IPS-18a (cell line): ENCODE data around the gene EVI5.
"Not testable (repeated sequence)": the region's sequence is repeated elsewhere in the genome, so short reads cannot be mapped to it uniquely, and the experiment has no call there.

ENCODE experiments used
- H3K27ac ChIP-seq: one replicate; pipeline ENCODE4 v1.5.1; 2013; ENCODE audit warnings: low read length
- H3K27me3 ChIP-seq: one replicate; pipeline ENCODE4 v1.6.1; 2013; ENCODE audit warnings: mild to moderate bottlenecking, low read length; ENCODE audit not compliant: control insufficient read depth, insufficient read depth
- H3K36me3 ChIP-seq: one replicate; pipeline ENCODE4 v1.6.1; 2013; ENCODE audit warnings: low read depth, low read length; ENCODE audit not compliant: control insufficient read depth
- H3K4me1 ChIP-seq: one replicate; pipeline ENCODE4 v1.6.1; 2013; ENCODE audit warnings: low read depth, low read length; ENCODE audit not compliant: control insufficient read depth
- H3K4me3 ChIP-seq: one replicate; pipeline ENCODE4 v1.5.1; 2013; ENCODE audit warnings: low read length
- H3K9ac ChIP-seq: one replicate; pipeline ENCODE4 v1.6.1; 2013; ENCODE audit warnings: mild to moderate bottlenecking, low read length, moderate library complexity
- H3K9me3 ChIP-seq: one replicate; pipeline ENCODE4 v1.6.1; 2013; ENCODE audit warnings: low read depth, low read length; ENCODE audit not compliant: control insufficient read depth

Gene EVI5

DNA sequence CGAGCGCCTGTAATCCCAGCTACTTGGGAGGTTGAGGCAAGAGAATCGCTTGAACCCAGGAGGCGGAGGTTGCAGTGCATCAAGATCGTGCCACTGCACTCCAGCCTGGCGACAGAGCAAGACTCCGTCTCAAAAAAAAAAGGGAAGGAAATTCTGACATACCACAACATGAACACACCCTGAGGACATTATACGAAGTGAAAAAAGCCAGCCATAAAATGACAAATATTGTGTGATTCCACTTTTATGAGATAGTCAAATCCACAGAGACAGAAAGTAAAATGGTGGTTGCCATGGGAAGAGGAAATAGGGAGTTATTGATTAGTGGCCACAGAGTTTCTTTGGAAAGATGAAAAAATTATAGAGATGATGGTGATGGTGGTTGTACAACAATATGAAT, 41.7 kb downstream of the EVI5 start:
- Histone ChIP-seq H3K4me3 (no peak overlapping the region), H3K9ac (no peak overlapping the region), H3K27me3 (no peaks in the 10 kb centered on the region), H3K36me3 (no peaks in the 10 kb centered on the region), H3K27ac (no peak overlapping the region), H3K9me3 (no peaks in the 10 kb centered on the region), H3K4me1 (no peaks in the 10 kb centered on the region)

DNA sequence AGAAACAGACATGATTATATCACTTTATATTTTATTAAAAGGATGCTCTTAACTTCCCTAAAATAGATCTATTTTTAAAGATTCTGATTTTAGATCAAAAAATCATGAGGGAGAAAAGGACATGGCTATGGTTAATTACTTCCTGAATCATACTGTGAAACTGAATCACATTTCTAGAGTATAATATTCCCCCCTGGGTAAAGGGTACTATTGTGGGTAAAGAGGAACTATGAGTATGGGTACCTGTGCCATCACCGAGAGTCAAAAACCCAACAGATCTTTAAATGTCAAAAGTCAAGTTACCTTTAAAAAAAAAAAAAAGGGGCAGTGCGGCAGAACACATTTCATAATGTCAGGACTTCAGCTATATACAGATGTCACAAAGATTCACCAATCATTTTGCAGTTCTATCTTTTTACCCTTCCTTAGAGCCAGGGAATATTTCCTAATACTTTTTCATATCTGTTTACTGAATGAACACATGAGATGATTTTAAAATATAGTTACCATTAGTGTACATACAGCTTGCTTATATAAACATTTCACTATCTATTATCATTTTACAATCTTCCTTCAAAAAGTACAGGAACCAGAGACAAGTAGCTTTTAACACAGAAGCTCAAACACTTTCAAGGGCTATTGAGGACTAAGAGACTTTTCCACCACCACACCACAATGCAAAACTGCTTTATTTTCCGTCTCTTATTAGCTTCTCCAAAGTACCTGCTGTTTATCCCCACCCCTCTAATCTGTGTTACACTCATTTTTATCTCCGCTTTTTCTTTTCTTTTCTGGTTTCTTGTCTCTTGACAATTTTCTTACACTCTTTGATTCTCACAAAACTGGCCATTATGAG, 45.0 kb downstream of the EVI5 start:
- no peak overlapping the region for H3K9ac ChIP-seq
- H3K4me1 ChIP-seq, result no peaks in the 10 kb centered on the region
- H3K4me3 ChIP-seq, result no peak overlapping the region
- no peak overlapping the region for H3K27ac ChIP-seq
- no peaks in the 10 kb centered on the region for H3K27me3 ChIP-seq
- H3K9me3 ChIP-seq, result no peaks in the 10 kb centered on the region
- H3K36me3 ChIP-seq, result peaks cover 3% of the 10 kb centered on the region

DNA sequence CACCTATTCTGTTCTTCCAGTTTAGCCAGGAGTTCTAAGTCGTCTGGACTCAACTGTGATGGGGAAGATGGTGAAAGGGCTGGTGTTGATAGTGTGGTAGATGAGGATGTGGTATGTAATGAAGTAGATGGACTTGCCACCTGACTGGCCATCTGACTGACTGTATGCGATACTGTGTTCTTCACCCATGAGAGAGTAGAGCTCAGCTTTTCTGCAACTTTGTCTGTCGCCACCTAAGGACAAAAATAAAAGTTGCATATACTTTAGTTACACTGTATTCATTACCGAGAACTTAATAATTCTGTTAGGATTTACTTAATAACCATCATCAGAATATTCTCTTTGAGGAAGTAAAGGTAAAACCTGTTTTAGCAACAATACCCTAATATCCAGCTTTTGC, 48.5 kb downstream of the EVI5 start:
- Histone ChIP-seq H3K4me1 (no peaks in the 10 kb centered on the region), H3K27me3 (no peaks in the 10 kb centered on the region), H3K9me3 (no peaks in the 10 kb centered on the region), H3K36me3 (peaks cover 3% of the 10 kb centered on the region), H3K4me3 (no peak overlapping the region), H3K9ac (no peak overlapping the region), H3K27ac (no peak overlapping the region)

DNA sequence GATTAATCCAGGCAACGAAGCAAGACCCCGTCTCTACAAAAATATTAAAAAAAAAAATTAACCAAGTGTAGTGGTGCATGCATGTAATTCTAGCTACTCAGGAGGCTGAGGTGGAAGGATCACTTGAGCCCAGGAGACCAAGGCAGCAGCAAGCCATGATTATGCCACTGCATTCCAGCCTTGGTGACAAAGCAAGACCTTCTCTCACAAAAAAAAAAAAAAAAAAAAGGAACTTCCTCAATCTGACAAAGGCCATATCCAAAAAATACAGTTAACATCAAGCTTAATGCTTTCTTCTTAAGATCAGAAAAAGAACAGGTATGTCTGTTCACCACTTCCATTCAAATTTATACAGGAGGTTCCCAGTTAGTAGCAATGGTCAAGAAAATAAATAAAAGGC, 54.4 kb downstream of the EVI5 start:
- peaks cover 3% of the 10 kb centered on the region for H3K36me3 ChIP-seq

DNA sequence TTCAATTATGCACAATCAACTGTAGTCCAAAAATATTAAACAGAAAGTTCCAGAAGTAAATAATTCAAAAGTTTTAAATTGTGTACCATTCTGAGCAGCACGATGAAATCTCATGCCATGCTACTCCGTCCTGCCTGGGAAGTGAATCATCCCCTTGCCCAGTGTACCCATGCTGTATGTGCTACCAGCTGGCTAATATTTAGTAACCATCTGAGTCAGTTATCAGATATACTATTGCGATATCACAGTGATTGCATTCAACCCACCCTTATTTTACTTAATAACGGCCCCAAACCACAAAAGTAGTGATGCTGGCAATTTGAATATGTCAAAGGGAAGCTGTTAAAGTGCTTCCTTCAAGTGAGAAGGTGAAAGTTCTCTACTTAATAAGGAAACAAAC, 56.2 kb downstream of the EVI5 start:
- Histone ChIP-seq H3K27ac (no peak overlapping the region), H3K36me3 (no peaks in the 10 kb centered on the region), H3K9me3 (no peaks in the 10 kb centered on the region), H3K9ac (no peak overlapping the region), H3K4me1 (no peaks in the 10 kb centered on the region), H3K27me3 (no peaks in the 10 kb centered on the region), H3K4me3 (no peak overlapping the region)

More for the DNA sequence above, 54.4 kb downstream of the EVI5 start:
- Histone ChIP-seq H3K27ac (no peak overlapping the region), H3K27me3 (no peaks in the 10 kb centered on the region), H3K4me3 (no peak overlapping the region), H3K9me3 (no peaks in the 10 kb centered on the region), H3K4me1 (no peaks in the 10 kb centered on the region), H3K9ac (no peak overlapping the region)

DNA sequence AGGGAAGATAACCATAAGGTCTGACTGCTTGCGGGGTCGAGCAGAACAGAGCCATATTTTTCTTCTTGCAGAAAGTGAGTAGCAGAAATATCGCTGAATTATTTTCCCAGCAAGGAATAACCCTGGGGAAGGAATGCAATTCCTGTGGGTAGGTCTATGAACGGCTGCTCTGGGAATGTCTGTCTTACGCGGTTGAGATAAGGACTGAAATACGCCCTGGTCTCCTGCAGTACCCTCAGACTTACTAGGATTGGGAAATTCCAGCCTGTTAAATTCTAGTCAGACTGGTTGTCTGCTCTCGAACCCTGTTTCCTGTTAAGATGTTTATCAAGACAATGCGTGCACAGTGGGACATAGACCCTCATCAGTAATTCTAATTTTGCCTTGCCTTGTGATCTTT, 61.2 kb downstream of the EVI5 start:
- H3K9ac ChIP-seq, H3K27ac ChIP-seq, H3K9me3 ChIP-seq: not testable (repeated sequence)

DNA sequence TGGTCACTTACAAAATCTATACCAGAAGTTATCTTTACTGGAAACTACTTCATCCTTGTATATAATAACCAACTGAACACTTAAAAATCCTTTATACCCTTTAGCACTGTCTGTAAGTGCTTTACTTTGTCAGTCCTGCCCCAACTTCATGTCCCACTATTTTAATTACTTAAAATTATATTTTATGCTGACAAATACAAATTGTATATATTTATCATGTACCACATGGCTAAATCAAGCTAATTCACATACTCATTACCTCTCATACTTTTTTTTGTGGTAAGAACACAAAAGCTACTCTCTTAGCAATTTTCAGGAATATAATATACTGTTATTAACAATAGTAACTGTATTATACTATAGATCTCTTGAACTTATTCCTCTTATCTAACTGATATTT, 63.0 kb downstream of the EVI5 start:
- no peaks in the 10 kb centered on the region for H3K36me3 ChIP-seq
- H3K4me3 ChIP-seq, result no peak overlapping the region
- H3K27ac ChIP-seq, result no peak overlapping the region
- H3K4me1 ChIP-seq, result no peaks in the 10 kb centered on the region
- H3K27me3 ChIP-seq, result no peaks in the 10 kb centered on the region
- H3K9ac ChIP-seq, result no peak overlapping the region
- H3K9me3 ChIP-seq, result no peaks in the 10 kb centered on the region

More for the DNA sequence above, 61.2 kb downstream of the EVI5 start:
- not testable (repeated sequence) for H3K4me1 ChIP-seq, H3K36me3 ChIP-seq, H3K4me3 ChIP-seq, H3K27me3 ChIP-seq

DNA sequence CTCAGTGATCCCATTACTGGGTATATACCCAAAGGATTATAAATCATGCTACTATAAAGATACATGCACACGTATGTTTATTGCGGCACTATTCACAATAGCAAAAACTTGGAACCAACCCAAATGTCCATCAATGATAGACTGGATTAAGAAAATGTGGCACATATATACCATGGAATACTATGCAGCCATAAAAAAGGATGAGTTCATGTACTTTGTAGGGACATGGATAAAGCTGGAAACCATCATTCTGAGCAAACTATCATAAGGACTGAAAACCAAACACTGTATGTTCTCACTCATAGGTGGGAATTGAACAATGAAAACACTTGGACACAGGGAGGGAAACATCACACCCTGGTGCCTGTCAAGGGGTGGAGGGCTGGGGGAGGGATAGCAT, 63.8 kb downstream of the EVI5 start:
- not testable (repeated sequence) for H3K36me3 ChIP-seq, H3K9me3 ChIP-seq, H3K27me3 ChIP-seq, H3K4me1 ChIP-seq, H3K9ac ChIP-seq, H3K4me3 ChIP-seq, H3K27ac ChIP-seq

DNA sequence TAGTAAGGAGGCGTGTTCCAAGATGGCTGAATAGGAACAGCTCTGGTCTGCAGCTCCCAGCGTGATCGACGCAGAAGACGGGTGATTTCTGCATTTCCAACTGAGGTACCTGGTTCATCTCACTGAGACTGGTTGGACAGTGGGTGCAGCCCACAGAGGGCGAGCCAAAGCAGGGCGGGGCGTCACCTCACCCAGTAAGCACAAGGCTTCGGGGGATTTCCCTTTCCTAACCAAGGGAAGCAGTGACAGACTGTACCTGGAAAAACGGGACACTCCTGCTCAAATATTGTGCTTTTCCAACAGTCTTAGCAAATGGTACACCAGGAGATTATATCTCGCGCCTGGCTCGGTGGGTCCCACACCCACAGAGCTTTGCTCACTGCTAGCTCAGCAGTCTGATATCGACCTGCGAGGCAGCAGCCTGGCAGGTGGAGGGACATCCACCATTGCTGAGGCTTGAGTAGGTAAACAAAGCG, 69.4 kb downstream of the EVI5 start:
- H3K36me3 ChIP-seq, H3K4me1 ChIP-seq, H3K27me3 ChIP-seq, H3K9ac ChIP-seq, H3K4me3 ChIP-seq, H3K27ac ChIP-seq, H3K9me3 ChIP-seq: not testable (repeated sequence)

DNA sequence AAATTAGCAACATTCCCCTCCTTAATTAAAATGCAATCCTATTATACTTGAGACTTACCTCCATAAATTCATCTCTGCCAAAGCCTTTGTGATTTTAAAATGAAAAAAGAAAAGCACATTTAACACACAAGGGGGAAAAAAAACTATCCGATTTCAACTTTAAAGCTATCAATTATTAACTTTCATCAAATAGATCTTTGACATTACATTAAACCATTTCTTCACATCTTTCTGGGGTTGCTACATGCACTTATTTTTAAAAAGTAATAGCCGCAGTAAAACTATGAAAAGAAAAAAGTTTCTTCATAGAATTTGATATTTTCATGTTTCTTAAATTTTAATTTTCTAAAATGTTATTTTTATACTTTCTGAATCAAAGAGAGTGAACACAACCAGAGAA, 71.0 kb downstream of the EVI5 start:
- H3K27ac ChIP-seq, result no peak overlapping the region
- no peaks in the 10 kb centered on the region for H3K9me3 ChIP-seq
- no peak overlapping the region for H3K4me3 ChIP-seq
- no peaks in the 10 kb centered on the region for H3K36me3 ChIP-seq
- no peak overlapping the region for H3K9ac ChIP-seq
- no peaks in the 10 kb centered on the region for H3K27me3 ChIP-seq
- H3K4me1 ChIP-seq, result peaks cover 7% of the 10 kb centered on the region

DNA sequence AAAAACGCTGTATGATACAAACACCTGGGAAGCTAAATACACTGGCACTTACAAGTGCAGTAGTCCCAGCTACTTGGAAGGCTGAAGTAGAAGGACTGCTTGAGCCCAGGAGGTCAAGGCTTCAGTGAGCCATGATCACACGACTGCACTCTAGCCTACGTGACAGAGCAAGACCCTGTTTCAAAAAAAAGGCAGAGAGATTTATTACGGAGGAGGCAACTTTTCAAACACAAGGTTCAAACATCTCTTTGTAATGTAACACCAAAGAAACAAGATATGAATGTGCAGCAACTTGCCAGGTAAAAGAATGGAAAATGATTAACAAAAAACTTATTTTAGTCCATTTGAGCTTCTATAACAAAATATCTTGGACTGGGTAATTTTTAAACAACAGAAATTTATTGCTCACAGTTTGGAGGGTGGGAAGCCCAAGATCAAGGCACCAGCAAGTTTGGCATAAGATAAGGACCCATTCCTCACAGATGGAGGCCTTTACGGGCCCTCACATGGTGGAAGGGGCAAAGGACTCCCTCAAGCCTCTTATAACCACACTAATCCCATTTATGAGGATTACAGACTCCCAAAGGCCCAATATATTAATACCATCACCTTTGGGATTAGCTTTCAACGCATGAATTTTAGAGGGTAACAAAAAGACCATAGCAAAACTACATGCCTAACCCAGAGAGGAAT, 73.3 kb downstream of the EVI5 start:
- no peak overlapping the region for H3K9ac ChIP-seq
- H3K4me1 ChIP-seq, result peaks cover 7% of the 10 kb centered on the region

DNA sequence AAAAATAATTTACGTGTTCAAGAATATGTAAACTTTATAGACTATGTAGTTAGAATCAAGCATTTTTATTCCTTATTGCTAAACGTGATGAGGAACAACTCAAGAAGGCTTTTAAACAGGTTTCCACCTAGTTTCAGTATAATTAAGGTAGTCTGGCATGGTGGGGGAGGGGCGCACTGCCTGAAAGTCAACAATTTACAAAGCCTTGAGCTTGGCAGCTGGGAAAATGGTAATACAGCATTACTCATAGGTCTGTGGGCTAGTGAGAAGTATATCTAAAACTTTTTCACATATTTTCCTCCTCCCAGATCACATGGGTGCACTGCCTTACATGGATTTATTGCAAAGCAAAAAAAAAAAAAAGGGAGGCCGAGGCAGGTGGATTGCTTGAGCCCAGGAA, 75.2 kb downstream of the EVI5 start:
- Histone ChIP-seq H3K9ac (no peak overlapping the region), H3K9me3 (no peaks in the 10 kb centered on the region), H3K4me1 (peaks cover 15% of the 10 kb centered on the region), H3K36me3 (no peaks in the 10 kb centered on the region), H3K27ac (no peak overlapping the region), H3K4me3 (no peak overlapping the region), H3K27me3 (no peaks in the 10 kb centered on the region)

More for the DNA sequence above, 73.3 kb downstream of the EVI5 start:
- no peaks in the 10 kb centered on the region for H3K9me3 ChIP-seq
- no peak overlapping the region for H3K27ac ChIP-seq
- H3K36me3 ChIP-seq, result no peaks in the 10 kb centered on the region
- no peak overlapping the region for H3K4me3 ChIP-seq
- no peaks in the 10 kb centered on the region for H3K27me3 ChIP-seq
